Occipital lobe (tissue), 2 donors: ENCODE measurements around the gene CCNY. TPM values are rescaled to one million over a fixed set of nuclear protein-coding genes. Genes with fewer than 3 reads are reported as not detected.
A peak's percentile ranks its signal among the peaks of the same experiment; 100 is the strongest.
"Not testable (repeated sequence)": the region's sequence is repeated elsewhere in the genome, so short reads cannot be mapped to it uniquely, and the experiment has no call there.

Experiments used
- DNase-seq: peaks from one replicate; lab custom pipeline; 2025; lab: John Stamatoyannopoulos, UW
- total RNA-seq: library from RNA; depleted of rRNA; stranded (reverse); fragments of >200 nt; gene quantifications from one replicate; pipeline ENCODE4 v1.2.3, GENCODE V29; 2014

CCNY gene
- 49.9 TPM for total RNA-seq

GRCh38 chr10:35336084-35336831 is at the start of gene CCNY:
CCNY (plus strand) TSS chr10:35336509; CDS start chr10:35337054, 545 bp downstream.
- DNase-seq: peak; percentile 81

GRCh38 chr10:35289198-35289597 is 47.1 kb upstream of the CCNY start:
- no peak for DNase-seq

GRCh38 chr10:35294506-35294905 is 41.8 kb upstream of the CCNY start:
- no peak for DNase-seq

GRCh38 chr10:35299016-35299415 is 37.3 kb upstream of the CCNY start:
- DNase-seq: no peak

- no peak for DNase-seq
These were observed 36.1 kb upstream of the CCNY start for GRCh38 chr10:35300063-35300699.

DNA sequence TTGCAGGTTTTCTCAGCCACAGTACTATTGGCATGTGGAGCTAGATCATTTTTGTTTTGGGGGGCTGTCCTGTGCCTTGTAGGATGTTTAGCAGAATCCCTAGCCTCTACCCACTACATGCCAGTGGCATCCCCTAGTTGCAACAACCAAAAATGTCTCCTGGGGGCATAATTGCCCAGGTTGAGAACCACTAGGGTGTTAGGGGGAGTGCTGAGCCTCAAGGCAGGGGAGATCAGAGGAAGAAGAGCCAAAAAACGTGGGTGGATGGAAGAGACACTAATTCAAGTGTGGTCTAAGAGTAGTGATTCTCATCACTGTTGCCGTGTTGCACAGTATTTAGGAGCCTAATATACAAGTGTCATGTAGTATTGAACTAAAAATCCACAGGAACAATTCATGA is 31.7 kb upstream of the CCNY start:
- DNase-seq: no peak

GRCh38 chr10:35306852-35307251 is 29.5 kb upstream of the CCNY start:
- no peak for DNase-seq

GRCh38 chr10:35307297-35307696 is 29.0 kb upstream of the CCNY start:
- no peak for DNase-seq

- DNase-seq: no peak
These were observed 27.5 kb upstream of the CCNY start for GRCh38 chr10:35308809-35309208.

GRCh38 chr10:35314142-35314541 is 22.2 kb upstream of the CCNY start:
- DNase-seq: not testable (repeated sequence)

GRCh38 chr10:35315235-35315634 is 21.1 kb upstream of the CCNY start:
- DNase-seq: not testable (repeated sequence)

GRCh38 chr10:35316218-35316967 is 19.9 kb upstream of the CCNY start:
- no peak for DNase-seq

GRCh38 chr10:35318551-35318950 is 17.8 kb upstream of the CCNY start:
- DNase-seq: no peak

DNA sequence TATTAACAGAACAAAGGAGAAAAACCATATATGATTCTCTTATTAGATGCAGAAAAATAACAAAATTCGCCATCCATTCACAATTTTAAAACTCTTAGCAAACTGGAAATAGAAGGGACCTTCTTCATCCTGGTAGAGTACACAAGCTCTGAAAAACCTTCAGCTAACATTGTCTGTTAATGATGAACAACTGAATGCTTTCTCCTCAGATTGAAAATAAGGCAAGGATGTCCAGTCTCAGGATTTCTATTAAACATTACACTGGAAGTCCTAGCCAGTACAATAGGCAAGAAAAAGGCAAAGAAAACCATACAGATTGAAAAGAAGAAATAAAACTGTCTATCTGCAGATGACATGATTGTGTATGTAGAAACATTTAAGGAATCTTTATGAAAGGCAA is 16.0 kb upstream of the CCNY start:
- no peak for DNase-seq

GRCh38 chr10:35322636-35323035 is 13.7 kb upstream of the CCNY start:
- no peak for DNase-seq

DNA sequence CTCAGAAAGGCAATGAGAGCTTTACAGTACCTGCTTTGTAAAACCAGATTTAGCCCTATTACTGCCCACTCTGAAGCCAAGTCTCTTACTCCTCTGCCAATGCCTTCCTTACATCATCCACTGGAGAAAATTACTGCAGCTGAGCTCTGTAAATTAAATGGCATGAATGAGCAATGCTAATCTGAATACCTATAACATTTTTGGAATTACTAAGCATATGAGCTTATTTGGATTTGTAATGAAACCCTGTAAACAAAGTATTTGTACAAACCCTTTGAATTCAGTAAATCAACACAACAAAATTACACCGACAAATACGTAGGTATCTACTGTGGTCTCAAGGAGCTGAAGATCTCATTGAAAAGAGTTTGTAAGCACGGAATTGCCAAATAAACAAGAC is 12.1 kb upstream of the CCNY start:
- DNase-seq: no peak

DNA sequence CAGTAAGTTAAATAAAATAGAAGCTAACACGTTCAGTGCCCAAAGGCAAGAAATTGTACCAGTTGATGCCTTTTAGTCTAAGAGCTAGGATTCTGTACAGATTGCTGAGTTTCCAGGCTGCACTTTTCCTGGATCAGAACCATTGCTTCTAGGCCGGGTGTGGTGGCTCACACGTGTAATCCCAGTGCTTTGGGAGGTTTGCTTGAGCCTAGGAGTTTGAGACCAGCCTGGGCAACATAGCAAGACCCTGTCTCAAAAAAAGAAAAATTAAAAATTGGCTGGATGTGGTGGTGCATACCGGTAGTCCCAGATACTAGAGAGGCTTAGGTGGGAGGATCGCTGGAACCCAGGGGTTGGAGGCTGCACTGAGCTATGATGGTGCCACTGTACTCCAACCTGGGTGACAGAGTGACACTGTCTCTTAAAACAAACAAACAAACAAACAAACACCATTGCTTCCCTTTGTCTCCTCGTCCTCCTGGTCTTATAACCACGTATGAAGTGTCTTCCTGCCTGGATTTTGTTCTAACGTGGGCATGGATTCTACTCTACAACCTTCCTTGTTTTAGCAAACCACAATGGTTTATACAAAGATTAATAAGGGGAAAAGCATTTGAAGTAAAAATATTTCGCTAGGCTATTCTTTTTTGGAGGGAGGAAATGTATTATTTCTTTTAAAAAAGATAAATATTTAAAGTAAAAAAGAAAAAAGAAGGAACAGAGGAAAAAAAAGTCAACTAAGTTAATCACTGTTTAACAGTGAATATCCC is 9.7 kb upstream of the CCNY start:
- no peak for DNase-seq

GRCh38 chr10:35327790-35328403 is 8.4 kb upstream of the CCNY start:
- no peak for DNase-seq

DNA sequence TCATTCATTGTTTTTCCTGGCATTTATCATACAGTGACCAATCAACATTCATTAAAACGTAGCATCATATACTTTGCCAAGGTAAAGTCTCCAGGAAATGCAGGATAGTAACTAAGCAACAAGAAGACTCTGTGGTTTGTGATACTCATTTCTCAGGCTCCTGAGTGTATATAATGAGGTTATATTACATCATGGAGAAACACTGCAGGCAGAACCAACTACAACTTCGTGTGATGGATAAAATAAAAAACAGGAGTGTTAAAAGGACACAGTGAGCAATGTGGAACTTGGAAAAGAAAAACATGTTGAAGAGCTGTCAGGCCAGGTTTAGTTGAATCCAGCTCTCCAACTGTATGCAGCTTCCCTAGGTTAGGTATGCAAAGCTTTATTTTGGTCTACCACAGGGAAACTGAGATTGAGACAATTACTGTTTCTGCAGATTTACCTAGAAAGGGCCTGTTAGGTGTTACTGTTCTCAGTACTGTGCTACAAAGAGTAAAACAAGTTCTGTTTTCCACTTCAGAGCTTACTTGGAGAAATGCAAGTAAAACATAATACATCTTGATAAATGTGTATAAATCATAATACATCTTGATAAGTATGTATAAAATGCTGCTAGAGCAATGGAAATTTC is 7.8 kb upstream of the CCNY start:
- DNase-seq: no peak

DNA sequence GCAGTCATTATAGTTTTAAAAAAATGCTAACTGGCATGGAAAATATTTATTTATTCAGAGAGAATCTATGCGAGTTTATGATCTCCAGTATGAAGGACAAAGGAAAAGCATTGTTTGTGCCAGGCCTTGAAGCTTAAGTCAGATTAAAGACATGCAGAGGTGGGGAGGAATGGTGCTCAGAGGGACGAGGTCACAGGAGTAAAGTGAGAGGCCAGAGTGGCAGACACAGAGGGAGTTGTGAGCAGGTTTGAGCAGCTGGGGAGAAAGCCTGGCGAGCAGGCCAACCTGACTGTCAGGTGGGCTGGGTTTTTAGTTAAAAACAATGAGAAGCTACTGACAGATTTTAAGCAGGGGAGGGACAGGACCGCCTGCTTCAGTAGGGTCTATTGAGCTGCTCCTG is 6.8 kb upstream of the CCNY start:
- no peak for DNase-seq
